ENCODE results near the gene FAM117A. TPM values are rescaled to one million over a fixed set of nuclear protein-coding genes. Genes with fewer than 3 reads are reported as not detected.

The FAM117A gene
- total RNA-seq, 1 donor from 2014 or later, result 10.3 TPM

DNA sequence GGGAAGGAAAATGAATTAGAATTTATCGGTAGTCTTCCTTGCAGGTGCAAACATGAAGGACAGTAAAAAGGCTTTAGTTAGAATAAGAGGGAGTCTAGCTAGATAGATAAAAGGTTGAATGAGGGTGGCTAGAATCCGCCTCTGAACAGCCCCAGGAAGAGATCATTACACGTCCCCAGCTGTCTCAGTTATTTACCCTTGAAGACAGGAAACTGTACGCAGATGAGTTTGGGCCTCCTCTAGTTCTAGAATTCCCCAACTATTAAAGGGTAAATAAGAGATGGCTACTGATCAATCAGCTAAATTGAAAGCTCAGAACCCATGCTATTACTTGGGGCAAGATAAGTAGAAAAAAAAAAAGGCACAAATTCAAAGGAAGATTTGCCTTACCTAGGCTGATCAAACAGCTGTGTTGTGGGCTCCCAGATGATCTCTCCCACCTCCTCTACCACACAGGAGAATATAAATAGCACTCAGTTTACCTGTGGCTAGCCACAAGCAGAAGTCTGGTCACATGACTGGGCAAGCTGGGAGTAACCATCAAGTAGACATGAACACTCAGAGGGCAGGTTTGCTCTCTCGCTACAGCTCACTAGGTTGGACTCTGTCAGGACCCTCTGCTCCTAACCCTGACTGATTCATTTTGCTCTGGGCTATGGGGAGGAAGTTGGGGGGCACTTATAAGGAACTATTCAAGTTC, 17.0 kb downstream of the FAM117A start:
- DNase-seq (ENCODE audit: missing footprints) (no peak), ATAC-seq (no peak)
- intact Hi-C loops (cut with DNase I), result no loop called here

DNA sequence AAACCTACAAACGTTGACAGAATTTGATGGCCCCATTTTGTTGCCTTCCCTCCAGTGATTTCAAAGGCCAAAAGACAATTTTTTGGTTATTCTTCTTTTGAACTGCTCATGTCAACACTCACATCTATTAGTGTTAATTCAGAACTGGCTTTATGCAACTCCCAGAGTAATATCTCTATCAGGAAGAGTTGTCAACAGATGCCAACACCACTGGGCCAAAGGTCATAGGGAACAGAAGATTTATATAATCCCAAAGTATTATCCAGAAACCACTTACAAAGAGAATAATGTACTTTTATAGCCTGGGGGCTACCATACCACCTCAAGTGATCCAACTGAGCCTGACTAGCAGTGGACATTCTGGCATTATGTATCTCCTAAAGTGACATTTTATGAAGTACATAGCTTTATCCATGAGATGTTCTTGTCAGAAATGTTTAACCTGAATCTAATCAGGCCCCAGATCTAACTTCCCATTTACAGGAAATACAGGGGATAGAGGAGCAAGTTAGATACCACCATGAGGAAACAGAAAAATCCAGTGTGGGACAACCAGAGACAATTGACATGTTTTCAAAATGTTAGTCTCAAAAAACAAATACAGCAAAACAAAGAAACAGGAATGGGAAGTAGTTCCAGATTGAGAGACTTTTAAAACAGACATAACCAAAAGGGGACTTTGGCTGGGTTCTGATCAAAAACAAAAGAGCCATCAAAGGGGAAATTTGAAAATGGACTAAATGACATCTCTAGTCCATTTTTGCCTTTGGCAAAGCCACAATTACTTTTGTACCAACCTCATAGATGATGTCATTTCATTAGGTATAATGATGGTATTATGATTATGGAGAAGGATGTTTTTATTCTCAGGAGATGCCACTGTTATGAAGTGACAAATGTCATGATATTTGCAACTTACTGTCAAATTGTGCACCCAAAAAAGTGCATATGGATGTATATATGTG, 18.5 kb downstream of the FAM117A start:
- DNase-seq (ENCODE audit: missing footprints) (no peak), ATAC-seq (no peak)
- intact Hi-C loops (cut with DNase I), result no loop called here

DNA sequence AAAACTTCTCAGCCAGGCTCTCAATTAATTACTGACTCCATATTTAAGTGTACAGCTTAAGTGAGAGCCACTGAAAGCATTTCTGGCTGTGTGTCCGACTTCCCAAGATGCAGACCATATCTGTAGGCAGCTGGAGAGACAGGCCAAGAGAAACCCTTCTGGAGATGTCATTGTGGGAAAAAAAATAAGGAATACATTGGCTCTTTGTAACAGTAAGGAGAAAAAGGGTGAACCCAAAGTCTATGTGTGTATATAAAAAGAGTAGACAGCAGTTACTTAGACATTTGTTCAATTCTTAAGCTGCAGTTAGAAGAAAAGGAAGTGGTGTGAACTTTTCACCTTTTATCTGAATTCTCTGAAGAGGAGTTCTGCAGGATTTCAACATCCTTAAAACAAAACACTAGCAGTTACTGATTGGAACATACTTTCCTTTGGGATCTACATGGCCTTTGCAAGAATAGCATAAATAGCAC, 21.7 kb downstream of the FAM117A start:
- intact Hi-C loops (cut with DNase I), result no loop called here
- DNase-seq (ENCODE audit: missing footprints), result no peak
- ATAC-seq, result peak; percentile 59

DNA sequence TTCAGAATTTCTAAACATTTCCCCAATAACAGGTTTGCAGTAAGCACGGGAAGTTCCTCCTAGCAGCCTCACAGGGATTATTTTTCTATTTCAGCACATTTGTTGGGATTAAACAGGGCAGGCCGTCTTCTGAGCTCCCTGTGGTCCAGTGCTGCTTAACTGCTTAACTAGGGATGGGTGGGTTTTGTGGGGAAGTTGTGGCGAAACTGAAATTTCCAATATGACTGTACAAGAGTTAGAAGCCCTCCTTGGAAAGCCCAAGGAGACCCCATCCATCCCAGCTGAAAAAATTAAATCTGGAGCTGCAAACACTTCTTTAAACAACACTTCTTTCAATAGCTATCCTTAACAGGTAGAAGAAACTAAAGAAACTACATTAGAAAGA, 22.2 kb downstream of the FAM117A start:
- ATAC-seq (no peak), DNase-seq (ENCODE audit: missing footprints) (no peak)
- intact Hi-C loops (cut with DNase I), result no loop called here

DNA sequence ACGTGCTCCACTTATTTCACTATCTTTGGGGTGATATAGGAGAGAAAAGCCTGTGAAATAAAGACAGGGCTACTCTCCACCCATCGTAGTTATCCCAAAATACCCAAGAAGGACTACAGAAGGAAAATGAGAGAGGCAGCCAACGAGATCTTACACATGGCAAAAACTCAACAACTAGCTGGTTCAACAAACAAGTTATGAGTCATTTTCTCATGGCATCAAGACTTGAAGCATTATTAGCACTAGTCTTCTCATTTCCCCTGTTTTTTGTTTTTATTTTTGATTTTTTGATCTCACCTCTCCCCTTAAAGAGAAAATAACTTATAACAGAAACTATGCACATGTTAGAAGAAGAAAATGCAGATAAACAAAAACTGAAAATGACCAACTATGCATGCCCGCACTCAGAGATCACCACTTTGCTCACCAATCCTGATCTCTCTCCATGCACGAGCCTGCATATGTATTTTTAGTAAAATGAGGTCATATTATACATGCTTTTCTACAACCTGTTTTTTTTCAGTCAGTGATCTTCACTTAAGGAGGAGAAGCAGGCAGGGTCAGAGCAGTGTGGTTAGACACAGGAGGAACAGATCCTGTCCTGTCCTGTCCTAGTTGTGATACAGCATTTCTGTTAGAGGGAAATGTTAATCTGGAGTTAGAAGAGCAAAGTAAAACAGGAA, 22.8 kb downstream of the FAM117A start:
- intact Hi-C loops (cut with DNase I), result no loop called here
- ATAC-seq (peak; percentile 23), DNase-seq (ENCODE audit: missing footprints) (no peak)

DNA sequence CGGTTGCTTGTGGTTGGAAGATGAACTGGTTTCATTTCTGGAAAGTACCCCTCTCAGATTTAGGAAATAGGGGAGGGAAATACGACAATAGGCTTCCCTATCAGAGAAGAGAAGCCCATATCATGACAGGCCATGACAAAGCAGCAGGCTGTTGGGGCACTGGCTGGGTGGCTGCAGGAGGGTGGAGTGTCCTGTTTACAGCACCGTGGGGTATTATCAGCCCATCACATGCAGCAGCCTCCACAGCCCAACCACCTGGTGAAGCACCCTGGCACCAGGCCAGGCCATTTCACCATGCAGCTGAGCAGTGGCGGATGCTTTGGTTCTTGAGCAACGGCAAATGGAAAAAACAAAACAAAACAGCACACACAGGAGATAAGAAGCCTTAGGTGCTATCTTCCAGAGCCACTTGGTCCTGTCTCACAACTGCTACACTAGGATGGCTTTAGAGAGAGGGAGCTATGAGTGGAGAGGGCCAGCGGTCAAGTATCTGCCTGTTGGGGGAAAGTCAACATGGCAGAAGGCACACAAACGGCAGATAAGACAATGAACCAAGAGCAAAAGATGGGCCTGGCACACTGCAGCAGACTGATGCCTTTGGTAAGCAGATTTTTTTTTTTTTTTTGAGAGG, 24.2 kb downstream of the FAM117A start:
- ATAC-seq, result peak; percentile 65
- intact Hi-C loops (cut with DNase I), result no loop called here
- DNase-seq (ENCODE audit: missing footprints), result peak; percentile 93

DNA sequence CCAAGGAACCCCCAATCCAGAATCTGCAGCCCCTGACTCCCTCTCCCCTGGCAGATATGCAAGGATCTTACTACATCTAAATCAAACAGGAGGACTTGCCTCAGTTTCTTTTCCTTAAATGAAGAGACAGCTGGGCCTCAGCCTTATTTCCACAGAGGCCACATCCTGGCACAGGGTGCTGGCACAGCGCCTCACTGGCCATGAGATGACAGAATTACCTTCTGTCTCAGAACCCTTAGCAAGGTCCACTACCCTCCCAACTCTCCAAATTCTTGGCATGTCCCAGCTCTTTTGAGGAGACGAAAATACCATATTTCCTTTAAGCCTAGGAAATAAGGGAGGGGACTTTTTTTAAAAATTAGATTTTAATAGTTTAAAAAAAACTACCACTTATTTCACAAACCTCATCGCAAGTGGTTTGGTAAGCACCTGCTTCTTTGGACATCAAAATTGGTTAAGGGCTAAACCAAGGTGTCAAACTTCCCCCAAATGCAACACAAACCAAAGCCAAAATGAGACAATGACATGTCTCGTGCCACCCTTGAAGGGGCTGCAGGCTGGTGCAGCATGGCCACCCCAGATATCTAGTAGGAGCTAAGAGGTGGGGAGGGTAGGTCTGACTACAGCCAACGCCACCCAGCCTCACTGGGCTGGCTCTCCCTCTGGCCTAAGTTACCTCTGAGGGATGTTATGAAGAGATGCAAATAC, 25.3 kb downstream of the FAM117A start:
- DNase-seq (ENCODE audit: missing footprints) (no peak), ATAC-seq (no peak)
- intact Hi-C loops (cut with DNase I), result no loop called here

DNA sequence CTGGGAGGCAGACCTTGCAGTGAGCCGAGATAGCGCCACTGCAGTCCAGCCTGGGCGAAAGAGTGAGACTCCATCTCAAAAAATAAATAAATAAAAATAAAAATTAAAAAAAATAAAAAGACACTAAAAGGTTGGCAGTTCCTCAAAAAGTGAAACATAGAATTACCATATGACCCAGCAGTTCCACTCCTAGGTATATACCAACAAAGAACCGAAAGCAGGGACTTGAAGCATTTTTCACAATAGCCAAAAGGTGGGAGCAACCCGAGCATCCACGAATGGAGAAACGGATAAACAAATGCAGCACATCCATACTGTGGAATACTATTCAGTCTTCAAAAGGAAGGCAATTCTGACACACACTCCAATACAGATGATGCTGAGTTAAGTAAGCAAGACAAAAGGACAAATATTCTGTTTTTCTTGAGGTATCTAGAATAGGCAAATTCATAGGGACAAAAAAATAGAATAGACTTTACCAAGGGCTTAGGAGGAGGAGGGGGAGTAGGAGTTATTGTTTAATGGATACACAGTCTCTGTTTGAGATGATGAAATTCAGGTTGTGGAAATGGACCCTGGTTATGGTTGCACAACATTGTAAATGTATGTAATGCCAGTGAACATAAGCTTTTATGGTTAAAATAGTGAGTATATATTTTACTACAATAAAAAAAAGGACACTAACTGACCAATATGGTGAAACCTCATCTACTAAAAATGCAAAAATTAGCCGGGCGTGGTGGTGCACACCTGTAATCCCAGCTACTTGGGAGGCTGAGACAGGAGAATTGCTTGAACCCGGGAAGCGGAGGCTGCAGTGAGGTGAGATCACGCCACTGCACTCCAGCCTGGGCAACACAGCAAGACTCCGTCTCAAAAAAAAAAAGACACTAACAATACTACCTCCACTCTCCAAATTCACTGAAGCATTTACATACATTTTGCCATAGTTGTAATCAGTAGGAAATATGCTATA, 29.1 kb downstream of the FAM117A start:
- intact Hi-C loops (cut with DNase I), result no loop called here
- ATAC-seq (no peak), DNase-seq (ENCODE audit: missing footprints) (no peak)

- DNase-seq (ENCODE audit: missing footprints), result no peak
- intact Hi-C loops (cut with DNase I), result no loop called here
- peak; percentile 40 for ATAC-seq
Observed at GRCh38 chr17:49731435-49731831, 32.5 kb downstream of the FAM117A start.

DNA sequence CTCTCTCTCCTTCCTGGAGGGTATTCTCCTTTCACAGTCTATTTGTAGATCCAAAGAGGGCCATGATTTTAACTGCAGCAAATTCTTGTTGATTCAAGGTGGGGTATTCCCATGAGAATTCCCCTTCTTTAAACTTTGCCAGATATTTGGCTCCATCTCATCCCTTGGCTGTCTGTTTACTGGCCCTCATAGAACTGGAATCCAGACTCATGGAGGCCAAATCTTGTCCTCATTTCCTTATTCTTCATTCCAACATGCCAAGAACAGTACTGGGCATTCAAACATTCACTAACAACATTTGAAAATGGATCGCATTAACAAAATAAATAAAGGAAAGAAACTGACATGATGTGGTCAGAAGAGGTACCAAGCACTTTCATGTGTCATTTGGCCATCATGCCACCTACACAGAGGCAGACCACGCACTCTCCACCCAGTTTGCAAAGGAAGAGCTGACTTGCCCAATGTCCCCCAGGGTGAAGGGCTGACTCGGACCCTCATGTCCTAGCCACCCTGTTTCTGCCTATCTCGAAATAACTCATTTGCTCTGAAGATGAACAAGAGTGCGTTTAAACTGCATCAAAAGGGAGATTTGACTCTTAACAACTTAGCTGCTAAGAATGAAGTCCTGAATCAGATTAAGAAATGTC, 33.0 kb downstream of the FAM117A start:
- intact Hi-C loops (cut with DNase I), result no loop called here
- DNase-seq (ENCODE audit: missing footprints) (no peak), ATAC-seq (peak; percentile 29)

GRCh38 chr17:49730078-49730784, 33.7 kb downstream of the FAM117A start:
- ATAC-seq (peak; percentile 96), DNase-seq (ENCODE audit: missing footprints) (peak; percentile 88)
- intact Hi-C loops (cut with DNase I), result no loop called here

DNA sequence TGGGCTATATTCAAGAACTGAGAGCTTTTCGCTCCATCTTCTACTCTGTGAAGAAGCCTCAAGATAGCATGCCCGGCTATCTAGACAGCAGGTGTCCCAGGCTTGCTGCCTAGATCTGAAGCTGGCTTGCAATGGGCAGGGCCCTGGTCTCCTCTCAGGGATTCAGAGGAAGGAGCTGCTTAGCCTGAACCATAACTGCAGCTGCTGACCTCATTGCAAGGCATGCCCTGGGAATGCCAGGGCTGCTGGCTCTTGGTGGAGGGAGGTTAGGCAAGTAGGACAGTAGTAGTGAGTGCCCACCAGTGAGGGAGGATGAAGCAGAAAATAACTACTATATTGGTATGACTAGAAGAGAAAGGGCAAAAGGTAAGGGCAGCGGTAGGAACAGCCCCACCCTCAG, 34.9 kb downstream of the FAM117A start:
- ATAC-seq (no peak), DNase-seq (ENCODE audit: missing footprints) (no peak)
- intact Hi-C loops (cut with DNase I), result loop anchor here (5.0 kb wide), 2 partner anchors 33 to 118 kb away; partner anchors contain the start of genes FAM117A and TAC4

GRCh38 chr17:49728425-49728824, 35.5 kb downstream of the FAM117A start:
- intact Hi-C loops (cut with DNase I), result loop anchor here (5.0 kb wide), 2 partner anchors 34 to 119 kb away; partner anchors contain the start of genes FAM117A and TAC4
- DNase-seq (ENCODE audit: missing footprints), result no peak
- ATAC-seq, result no peak

- no peak for DNase-seq (ENCODE audit: missing footprints)
- no peak for ATAC-seq
- intact Hi-C loops (cut with DNase I), result loop anchor here (5.0 kb wide), 2 partner anchors 35 to 120 kb away; partner anchors contain the start of genes FAM117A and TAC4
Observed at GRCh38 chr17:49727380-49727779, 36.6 kb downstream of the FAM117A start.

DNA sequence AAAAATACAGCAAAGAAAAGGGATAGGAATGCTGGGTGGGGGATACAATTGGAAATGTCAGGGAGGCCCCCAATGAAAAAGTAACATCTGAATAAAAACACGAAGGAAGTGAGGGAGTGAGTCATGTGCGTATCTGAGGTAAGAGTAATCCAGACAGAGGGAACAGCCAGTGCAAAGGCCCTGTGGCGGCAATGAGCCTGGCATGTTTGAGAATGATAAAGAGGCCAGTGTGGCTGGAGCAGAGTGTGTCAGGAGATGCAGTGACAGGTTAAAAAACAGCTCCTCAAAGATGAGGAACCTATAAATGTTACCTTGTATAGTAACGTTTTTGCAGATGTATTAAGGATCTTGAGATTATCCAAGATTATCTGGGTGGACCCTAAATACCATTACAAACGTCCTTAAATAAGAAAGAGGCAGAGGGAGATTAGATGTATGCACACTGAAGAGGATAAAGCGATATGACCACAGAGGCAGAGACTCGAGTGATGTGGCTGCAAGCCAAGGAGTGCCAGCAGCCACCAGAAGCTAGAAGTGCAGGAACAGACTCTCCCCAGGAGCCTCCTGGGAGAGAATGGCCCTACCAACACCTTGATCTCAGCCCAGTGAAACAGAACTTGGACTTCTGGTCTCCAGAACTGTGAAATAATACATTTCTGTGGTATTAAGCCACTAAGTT, 38.3 kb downstream of the FAM117A start:
- no peak for ATAC-seq
- intact Hi-C loops (cut with DNase I), result loop anchor here (5.0 kb wide), 2 partner anchors 37 to 122 kb away; partner anchors contain the start of genes FAM117A and TAC4
- no peak for DNase-seq (ENCODE audit: missing footprints)

Measured in Right ventricle myocardium inferior (tissue), 1 donor.